Inflammatory macrophage treated with lipopolysaccharide for 4 hours (primary cell): Measurements from ENCODE around the gene ZNF75A.
"Not testable (repeated sequence)": the region's sequence is repeated elsewhere in the genome, so short reads cannot be mapped to it uniquely, and the experiment has no call there.

ENCODE experiments used
- DNase-seq: peaks from one replicate; pipeline ENCODE4 v3.0.0-alpha.2; 2020

ZNF75A gene

DNA sequence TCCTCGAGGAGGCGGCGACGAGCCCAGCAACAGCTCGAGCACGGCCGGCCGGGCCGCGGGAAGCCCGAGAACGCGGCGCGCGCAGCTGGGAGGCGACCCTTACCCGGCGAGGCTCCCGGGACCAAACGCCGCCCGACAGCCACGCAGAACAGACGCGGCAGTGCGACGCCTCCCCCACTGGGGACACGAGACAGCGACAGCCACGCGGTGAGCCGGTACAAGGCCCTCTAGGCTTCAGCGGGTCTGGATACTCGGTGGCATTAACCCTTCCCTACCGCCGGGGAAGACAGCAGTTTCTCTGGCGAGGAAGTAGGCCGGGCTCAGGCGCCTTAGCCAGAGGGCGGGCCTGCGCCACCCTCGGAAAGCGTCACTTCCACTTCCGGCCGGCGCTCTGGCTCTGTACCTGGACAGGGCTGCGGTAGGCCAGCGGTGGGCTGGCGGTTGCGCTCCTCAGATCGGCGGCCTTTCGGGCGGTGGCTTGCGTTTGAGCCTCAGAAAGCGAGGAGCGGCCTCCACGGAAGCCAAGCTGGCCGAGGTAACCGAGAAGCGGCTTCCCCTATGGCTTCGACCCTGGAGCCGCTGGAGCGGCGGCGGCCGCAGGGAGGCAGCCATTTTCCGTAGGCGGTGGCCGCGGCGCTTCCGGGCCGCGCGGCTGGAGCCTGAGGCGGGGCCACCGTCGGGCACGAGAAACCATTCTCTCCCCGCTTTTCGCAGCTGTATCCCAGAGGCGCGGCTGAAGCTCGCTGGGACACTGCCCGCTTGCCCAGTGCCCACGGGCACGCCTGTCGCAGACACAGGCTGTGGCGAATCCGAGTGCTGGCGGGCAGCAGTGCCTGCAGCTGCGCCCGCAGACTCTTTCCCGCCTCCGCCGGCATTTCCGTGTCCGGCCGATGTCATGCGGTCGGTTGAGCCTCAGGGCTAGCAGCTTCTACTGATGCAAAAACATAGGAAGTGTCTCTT lies at the start of gene ZNF75A, which contains the start of gene TIGD7:
ZNF75A (plus strand) TSS at position 389 of the 960 bp plus-strand sequence. CDS start 2,932 bp downstream, outside the sequence.
TIGD7 (minus strand) TSS at position 322 of the 960 bp plus-strand sequence. CDS start 4,816 bp downstream, outside the sequence.
- peak; percentile 91 for DNase-seq

DNA sequence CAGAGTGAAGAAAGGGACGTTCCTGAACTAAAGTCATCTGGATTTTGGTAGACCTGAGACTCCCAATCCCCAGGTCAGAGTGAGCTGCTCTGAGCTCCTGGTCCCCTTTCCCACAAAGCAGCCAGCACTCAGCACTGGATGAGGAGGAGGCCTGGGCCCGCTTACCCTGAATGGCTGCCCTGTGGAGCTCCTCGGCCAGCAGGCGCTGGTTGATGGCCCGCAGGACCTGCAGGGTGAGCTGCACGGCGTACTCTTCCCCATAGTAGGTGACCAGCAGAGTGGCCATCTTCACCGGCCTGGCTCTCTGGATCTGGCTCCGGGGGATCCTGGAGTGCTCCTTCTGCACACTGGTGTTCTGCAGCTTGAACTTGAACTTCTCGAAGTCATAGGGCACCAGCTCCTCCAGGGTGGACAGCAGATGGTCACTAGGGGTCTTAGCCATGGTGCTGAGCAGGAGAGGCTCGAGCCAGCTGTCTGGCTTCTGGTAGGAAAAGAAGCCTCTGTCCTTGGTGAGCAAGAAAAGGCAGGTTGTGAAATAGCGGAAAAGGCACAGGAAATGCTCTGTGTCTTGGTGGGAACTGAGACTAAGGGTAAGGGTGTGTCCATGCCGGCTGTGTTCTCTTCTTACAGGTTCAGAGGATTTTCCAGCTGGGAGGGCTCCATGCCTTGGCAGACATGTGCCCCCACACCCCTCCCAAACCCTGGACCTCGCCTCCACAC lies 49.0 kb upstream of the ZNF75A start, which contains the start of gene MEFV:
MEFV (minus strand) TSS at position 488 of the 720 bp plus-strand sequence; CDS start at position 442, 46 bp downstream.
- peak; percentile 95 for DNase-seq

DNA sequence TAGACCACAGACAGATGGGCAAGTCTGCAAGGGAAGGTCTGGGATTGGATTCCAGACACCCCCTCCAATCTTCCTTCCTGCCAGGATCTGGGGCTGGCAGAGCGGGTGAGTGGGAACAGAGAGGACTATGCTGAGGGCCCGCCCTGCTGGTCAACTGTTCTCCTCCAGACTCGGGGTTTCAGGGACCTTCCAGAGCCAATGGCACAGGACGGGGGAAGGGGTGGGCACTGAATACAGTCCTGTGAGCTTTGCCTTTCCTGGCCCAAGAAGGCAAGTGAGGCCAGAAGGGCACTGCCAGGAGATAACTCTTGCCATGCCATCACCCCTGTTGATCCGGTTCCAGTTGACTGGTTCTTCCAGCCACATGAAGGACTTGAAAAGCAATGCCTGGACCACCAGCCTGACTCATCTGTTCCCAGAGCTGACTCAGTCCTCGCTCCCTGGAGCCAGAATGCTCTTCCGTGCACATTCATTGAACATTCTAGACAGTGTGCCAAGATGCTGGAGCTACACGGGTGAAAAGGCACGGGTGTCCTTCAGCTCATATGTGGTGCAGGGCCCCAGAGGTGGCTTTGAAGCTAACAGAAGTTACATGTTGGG lies 48.3 kb upstream of the ZNF75A start:
- peak; percentile 25 for DNase-seq

DNA sequence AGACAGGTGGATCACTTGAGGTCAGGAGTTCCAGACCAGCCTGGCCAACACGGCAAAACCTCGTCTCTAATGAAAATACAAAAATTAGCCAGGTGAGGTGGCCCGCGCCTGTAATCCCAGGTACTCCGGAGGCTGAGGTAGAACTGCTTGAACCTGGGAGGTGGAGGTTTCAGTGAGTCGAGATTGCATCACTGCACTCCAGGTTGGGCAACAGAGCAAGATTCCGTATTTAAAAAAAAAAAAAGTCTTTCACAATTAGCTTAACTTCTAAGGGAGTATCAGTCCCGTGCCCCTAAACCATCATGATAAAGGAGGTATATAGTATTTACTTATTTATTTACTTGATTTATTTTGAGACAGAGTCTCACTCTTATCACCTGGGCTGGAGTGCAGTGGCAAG lies 45.5 kb upstream of the ZNF75A start:
- peak; percentile 55 for DNase-seq

DNA sequence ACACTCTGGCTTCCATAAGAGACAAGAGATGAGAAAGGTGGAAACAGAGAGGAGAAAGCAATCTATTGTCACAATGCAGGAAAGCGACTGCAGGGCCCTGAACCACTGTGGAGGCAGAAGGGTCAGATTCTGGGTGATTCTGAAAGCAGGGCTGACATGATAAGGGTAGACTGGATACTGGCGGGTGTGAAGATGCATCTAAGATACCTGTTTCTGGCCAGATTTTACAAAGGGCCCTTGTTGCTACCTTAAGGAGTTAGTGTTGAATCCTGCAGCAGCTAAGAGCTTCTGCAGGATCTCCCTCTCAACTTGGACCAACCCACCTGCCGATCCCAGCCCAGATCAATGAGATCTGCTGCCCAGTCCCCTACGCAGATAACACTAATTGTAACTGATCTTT lies 42.8 kb upstream of the ZNF75A start:
- no peak for DNase-seq

DNA sequence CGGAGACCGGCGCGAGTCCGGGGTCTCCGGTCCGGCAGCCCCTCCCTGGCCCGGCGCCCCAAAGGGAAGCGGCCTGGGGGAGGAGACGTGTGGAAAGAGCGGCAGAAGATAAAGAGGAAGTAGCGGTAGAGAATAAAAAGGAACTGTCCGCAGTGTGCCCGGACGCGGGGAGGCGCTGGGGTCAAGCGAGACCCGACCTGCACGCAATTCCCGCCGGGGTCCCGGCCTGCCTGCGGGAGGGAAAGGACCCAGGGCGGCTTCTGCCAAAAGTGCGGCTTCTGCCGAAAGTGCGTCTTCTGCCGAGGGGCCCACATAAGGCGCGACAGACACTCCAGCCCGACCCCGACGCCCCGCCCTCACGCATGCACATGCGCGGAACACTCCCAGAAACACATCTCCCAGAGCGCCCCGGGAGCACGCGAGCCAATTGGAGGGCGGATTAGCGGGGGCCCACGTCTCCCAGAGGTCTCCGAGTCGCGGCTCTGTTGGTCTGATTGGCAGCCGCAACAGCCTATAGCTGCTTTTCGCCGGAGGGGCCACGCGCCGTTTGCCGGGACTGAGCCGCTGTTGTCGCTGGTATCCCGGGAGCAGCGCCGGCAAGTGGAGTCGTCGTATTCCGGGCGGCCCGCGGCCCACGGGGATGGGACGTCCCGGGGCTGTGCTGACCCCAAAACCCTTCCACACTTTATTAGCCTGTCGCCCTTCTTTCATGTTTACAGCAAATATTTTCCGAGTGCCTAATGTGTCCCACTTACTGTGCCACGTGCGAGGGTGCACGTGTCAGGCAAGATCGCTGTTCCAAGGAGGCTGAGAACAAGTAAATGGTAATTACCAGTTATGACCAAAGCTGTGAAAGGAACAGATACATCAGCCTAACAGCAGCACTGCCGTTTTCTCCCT lies 40.9 kb upstream of the ZNF75A start:
- DNase-seq = peak; percentile 98

DNA sequence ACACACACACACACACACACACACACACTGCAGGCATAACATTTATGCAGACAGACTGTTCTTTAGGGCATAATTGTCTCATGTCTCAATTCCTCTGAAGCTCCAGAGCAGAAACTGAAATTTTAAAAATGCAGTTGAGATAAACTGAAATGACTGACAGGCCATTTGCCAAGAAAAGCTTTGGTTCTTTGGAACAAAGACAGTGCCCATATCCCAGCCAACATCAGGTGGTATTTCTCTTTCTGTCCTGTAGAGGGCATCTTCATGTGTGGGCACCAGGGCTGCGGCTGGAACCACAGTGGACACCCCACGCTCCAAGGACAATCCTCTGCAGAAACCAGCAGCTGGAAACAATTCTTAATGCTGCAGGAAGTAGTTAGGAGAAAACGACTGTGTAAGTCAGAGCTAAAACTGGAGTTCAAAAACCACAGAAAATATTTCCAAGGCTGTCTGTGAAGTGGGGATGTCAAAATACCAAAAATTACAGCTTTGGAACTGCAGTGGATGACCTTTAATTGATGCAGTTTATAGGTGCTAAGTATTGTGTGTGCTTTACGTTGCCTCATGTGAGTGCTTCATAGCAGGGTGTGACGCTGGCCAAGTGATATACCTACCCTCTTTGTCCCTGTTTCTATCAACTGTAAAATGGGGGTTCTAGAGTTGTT lies 38.3 kb upstream of the ZNF75A start:
- DNase-seq = peak; percentile 38

DNA sequence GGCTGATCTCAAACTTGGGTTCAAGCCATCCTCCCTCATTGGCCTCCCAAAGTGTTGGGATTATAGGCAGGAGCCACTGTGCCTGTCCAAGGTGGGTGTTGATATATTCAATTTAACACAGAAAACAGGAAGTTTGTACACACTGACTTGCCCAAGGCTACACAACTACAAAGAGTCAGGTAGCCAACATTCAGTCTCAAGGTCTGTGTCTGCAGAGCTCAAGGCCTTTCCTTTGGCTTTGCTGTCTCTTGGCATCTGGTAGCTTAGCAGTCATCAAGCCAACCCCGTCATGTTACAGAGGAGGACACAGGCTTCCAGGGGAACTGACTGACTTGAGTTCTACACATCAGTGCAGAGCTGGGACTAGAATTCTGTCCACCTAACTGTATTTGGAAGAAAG lies 37.0 kb upstream of the ZNF75A start:
- DNase-seq = no peak

DNA sequence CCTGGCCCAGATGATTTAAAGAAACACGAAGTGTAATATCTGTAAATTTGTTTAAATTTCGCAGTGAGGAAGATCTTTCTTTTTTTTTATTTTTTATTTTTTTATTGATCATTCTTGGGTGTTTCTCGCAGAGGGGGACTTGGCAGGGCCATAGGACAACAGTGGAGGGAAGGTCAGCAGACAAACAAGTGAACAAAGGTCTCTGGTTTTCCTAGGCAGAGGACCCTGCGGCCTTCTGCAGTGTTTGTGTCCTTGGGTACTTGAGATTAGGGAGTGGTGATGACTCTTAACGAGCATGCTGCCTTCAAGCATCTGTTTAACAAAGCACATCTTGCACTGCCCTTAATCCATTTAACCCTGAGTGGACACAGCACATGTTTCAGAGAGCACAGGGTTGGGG lies 34.6 kb upstream of the ZNF75A start:
- DNase-seq = not testable (repeated sequence)

DNA sequence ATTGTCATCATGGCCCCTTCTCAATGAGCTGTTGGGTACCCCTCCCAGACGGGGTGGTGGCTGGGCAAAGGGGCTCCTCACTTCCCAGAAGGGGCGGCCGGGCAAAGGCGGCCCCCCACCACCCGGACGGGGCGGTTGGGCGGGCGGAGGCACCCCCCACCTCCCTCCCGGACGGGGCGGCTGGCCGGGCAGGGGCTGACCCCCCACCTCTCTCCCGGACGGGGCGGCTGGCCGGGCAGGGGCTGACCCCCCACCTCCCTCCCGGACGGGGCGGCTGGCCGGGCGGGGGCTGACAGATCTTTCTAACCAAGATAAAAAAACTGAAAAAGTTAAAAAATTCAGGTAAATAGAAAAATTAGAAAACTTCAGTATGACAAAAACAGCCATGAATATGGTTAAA lies 34.0 kb upstream of the ZNF75A start:
- DNase-seq = not testable (repeated sequence)

DNA sequence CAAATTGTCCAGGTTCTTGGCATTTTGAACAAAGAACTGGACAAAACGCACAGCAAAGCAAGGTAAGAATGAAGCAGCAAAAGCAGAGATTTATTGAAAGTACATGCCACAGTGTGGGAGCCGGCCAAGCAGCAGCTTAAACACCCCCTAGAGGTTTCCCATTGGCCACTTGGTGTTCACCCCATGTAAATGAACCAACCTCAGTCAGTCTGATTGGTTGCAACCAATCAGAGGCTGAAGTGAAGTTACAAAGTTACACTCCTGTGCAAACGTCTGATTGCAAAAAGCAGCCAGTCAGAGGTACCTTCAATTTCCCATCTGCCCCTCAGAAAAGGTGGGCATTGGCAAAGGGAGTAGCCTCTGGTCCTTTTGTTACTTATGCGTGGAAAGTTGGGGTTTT lies 30.8 kb upstream of the ZNF75A start:
- no peak for DNase-seq

DNA sequence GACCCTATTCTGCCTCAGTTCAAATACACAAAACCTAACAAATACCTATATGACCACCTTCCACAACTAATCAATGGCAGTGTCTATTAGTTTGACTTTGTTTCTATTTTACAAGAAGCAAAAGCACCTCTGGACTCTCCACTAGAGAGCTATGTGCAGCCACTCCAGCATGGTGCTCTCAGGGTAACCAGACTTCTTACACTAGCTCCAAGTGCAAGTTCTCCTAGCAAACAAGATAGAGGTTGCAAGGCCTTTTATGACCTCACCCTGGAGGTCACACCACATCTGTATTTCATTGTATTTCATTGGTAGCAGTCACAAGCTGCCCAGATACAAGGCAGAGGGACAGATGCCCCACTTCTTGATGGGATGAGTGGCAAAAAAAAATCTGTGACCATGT lies 30.4 kb upstream of the ZNF75A start:
- no peak for DNase-seq

DNA sequence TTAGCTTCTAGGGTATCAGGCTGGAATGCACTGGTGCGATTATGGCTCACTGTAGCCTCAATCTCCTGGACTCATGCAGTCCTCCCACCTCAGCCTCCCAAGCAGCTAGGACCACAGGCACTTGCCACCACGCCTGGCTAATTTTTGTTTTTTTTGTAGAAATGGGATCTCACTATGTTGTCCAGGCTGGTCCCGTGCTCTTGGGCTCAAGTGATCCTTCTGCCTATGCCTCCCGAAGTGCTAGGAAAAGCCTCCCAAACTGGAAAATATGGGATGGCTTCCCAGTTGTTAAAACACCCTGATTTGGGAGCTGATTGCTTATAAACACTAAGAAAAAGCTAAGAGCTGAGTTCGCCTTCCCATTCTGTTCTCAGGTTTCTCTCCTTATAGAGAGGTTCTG lies 28.6 kb upstream of the ZNF75A start:
- DNase-seq = no peak

DNA sequence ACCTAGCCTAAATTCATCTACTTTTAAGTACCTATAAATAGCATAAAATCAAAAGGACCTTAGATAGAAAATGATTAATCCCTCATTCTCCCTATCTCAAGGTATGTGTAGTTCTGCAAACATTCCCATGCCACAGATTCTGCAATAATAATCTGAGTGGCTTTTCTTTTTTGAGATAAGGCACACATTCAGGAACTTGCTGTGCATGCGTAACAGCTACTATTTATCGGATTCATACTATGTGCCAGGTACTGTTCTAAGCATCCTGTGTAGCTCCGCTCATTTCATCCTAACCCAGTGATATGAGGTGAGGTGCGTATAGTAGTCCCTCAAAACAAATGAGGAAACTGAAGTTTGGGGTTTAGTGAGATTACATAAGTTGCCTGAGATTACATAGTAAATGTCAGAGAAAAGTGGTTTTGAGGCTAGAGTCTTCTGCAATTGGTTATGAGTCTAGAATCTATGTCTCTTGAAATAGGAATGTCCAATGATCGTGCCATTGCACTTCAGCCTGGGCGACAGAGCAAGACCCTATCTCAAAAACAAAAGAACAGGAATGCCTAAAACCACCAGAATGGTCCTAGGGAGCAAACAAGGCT lies 24.0 kb upstream of the ZNF75A start:
- DNase-seq = no peak

DNA sequence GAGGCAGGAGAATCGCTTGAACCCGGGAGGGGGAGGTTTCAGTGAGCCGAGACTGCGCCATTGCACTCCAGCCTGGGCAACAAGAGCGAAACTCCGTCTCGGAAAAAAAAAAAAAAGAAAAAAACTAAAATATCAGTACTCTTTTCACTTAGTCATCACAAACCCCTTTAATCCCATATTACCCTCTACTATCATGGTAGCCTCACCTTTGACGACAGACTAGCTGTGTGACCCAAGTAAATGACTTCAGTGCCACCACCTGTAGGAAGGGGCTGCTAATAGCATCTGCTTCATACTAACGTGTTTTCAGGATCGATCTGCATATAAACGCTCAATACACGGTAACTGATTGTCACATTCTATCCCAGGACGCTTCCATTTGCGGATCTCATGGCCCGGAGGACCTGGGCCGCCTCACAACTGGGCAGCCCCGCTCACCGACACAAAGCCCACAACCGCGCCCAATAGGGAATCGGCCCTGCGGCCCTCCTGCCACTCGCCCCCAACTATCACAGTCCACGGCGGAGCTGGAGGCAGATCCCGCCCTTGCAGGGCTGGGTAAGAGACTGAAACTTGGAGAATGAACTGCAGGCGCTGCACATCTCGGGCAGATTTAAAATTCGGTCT lies 23.1 kb upstream of the ZNF75A start:
- no peak for DNase-seq

DNA sequence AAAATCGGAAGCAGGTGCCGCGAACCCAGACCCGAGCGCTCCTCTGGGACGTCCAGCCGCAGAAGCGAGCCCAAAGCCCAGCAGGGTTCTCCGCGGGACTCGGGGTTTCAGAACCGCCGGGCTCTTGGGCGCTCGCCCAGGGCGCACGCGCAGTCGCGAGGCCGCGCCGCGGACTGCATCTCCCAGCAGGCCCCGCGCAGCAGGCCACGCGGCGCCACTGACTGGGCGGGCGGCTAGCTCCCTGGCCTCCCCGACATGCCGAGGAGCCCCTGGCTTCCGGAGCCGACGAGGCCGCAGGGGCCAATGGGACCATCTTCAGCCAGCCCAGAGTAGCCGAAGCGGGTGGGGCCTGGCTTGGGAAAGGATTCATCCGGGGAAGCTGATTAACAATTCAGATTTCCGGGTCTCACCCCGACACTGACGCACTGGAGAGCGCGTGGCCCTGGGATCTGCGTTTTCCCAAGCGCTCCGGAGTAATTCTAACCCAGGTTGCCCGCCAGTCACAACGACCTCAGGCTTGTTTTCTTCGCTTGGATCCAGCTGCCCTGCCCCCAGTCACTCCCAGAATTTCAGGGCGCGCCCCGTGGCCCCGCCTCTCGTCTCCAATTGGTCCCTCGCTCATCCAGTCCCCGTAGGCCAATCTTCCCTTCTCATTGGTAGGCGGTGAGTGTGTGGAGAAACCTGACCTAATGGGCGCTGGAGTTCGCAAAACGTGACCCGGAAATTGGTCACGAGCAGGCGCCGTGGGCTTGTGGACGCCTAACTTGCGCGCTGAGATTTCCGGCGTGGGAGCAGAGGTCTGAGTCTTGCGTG lies 22.4 kb upstream of the ZNF75A start, which contains the start of gene ZNF263:
ZNF263 (plus strand) TSS at position 762 of the 813 bp plus-strand sequence. CDS start 328 bp downstream, outside the sequence.
- peak; percentile 98 for DNase-seq

DNA sequence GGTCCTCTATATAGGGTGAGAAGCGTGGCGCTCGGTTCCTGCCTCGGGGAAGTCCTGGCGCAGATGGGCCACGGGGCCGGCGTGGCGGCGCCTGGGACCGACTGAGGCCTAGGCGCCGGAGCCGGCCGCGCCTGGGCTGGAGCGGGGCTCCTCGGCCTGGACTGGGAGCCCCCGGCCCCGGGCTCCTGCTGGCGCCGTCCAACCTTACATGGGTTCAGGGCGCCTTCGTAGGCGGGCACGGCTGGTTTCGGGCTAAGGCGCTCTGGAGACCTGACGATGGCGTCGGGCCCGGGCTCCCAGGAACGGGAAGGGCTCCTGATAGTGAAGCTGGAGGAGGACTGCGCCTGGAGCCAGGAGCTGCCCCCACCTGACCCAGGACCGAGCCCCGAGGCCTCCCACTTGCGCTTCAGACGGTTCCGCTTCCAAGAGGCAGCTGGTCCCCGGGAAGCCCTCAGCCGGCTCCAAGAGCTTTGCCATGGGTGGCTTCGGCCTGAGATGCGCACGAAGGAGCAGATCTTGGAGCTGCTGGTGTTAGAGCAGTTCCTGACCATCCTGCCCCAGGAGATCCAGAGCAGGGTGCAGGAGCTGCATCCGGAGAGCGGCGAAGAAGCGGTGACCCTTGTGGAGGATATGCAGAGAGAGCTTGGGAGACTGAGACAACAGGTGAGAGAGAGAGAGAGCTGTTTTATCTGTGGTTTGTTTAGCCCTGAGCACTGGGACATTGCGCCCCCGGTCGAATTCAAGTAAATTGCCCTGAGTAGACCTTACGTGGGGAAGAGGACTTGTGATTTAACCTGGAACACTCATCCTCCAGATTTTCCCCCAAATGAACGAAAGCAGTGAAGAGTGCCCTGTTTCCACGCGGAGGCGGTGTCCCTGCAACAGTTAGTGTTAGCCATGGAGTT lies 21.5 kb upstream of the ZNF75A start:
- peak; percentile 43 for DNase-seq

DNA sequence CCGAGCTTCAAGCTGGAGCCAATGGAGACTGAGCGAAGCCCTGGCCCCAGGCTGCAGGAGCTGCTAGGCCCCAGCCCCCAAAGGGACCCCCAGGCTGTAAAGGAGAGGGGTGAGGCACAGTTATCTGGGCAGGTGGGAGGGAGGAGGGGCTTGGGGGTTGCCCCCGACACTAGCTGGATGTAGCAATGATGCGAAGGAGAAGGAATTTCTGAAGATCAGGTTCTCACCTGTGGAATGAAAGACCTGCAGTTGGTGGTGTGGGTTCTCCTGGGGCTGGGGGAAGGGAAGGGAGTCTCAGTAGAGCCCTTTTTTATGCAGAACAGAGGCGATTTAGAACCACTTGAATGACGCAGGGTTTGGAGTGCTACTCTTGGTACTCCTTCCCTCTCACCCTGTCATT lies 20.2 kb upstream of the ZNF75A start:
- no peak for DNase-seq
